Measurements from ENCODE around the gene IL1RL2. TPM values are rescaled to one million over a fixed set of nuclear protein-coding genes. Genes with fewer than 3 reads are reported as not detected.

Gene IL1RL2
- total and polyA plus RNA-seq, 4 donors, result 0.35 to 1.3 (median 0.82) TPM

DNA sequence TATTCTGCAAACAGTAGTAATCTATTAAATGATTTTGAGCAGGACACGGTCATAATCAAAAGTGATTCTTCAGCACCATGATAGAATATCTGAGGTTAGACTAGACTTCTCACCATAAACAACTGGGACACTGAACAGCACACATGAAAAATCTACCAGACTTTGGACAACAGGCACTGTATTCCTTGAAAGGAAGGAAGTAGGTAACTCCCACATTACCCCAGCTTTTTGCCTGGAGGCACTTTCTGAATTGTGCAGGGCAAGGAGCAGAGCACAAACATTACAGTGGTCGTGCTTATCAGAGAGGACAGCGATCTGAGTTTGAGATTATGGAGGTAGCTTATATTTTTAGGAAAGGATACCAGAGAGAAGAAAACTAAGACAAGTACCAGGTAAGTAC is 99.2 kb downstream of the IL1RL2 start:
- DNase-seq (no peak), ATAC-seq (ENCODE audit: insufficient read depth, low FRiP score) (no peak)
- Histone ChIP-seq H3K9me3 (ENCODE audit: control insufficient read depth in 4 of 4, insufficient read depth in 3 of 4, low read length in 3 of 4) (no peaks in the 10 kb centered on the region), H3K4me3 (no peak overlapping the region), H3K36me3 (ENCODE audit: control insufficient read depth in 4 of 4, insufficient read depth in 4 of 4, low read length in 4 of 4) (no peaks in the 10 kb centered on the region), H3K9ac (ENCODE audit: insufficient read depth in 1 of 2, low read length in 2 of 2) (no peak overlapping the region), H3K27ac (ENCODE audit: low read depth in 1 of 2, low read length in 1 of 2) (no peak overlapping the region), H3K4me1 (ENCODE audit: control insufficient read depth in 5 of 5, insufficient read depth in 5 of 5, low read length in 5 of 5) (no peaks in the 10 kb centered on the region), H3K27me3 (ENCODE audit: control insufficient read depth in 3 of 3, insufficient read depth in 3 of 3, low read length in 2 of 3) (no peaks in the 10 kb centered on the region)
- TF ChIP-seq, protein P1, sequence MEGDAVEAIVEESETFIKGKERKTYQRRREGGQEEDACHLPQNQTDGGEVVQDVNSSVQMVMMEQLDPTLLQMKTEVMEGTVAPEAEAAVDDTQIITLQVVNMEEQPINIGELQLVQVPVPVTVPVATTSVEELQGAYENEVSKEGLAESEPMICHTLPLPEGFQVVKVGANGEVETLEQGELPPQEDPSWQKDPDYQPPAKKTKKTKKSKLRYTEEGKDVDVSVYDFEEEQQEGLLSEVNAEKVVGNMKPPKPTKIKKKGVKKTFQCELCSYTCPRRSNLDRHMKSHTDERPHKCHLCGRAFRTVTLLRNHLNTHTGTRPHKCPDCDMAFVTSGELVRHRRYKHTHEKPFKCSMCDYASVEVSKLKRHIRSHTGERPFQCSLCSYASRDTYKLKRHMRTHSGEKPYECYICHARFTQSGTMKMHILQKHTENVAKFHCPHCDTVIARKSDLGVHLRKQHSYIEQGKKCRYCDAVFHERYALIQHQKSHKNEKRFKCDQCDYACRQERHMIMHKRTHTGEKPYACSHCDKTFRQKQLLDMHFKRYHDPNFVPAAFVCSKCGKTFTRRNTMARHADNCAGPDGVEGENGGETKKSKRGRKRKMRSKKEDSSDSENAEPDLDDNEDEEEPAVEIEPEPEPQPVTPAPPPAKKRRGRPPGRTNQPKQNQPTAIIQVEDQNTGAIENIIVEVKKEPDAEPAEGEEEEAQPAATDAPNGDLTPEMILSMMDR (IDR thresholded peaks at IDR 0.05; ENCODE audit: control extremely low read depth, extremely low read depth), result no peak
- WGBS, 2 donors, result 55 to 59% methylated on average over 3 of the region's 3 CpGs

DNA sequence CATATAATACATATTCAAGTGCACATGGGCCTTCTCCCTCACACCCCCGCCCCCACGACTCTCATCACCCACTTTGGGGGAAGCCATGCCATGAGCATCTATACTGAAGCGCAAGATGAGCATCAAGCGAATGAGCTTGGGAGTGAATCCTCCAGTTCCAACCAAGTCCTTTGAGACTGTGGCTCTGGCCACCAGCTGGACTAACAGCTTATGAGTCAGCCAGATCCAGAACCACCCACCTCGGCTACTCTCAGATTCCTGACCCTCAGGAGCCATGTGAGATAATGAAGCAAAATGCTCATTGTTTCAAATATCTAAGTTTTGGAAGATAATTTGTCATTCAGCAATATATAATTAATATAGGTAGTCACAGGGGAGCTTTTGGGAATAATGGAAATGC is 102.3 kb downstream of the IL1RL2 start:
- Histone ChIP-seq H3K27me3 (ENCODE audit: control insufficient read depth in 3 of 3, insufficient read depth in 3 of 3, low read length in 2 of 3) (no peaks in the 10 kb centered on the region), H3K36me3 (ENCODE audit: control insufficient read depth in 4 of 4, insufficient read depth in 4 of 4, low read length in 4 of 4) (no peaks in the 10 kb centered on the region), H3K4me1 (ENCODE audit: control insufficient read depth in 5 of 5, insufficient read depth in 5 of 5, low read length in 5 of 5) (peaks cover 0 to 2% (median 0%) of the 10 kb centered on the region in 5 donors), H3K27ac (ENCODE audit: low read depth in 1 of 2, low read length in 1 of 2) (no peak overlapping the region), H3K9me3 (ENCODE audit: control insufficient read depth in 4 of 4, insufficient read depth in 3 of 4, low read length in 3 of 4) (no peaks in the 10 kb centered on the region), H3K9ac (ENCODE audit: insufficient read depth in 1 of 2, low read length in 2 of 2) (no peak overlapping the region), H3K4me3 (no peak overlapping the region)
- TF ChIP-seq, protein P1 (IDR thresholded peaks at IDR 0.05; ENCODE audit: control extremely low read depth, extremely low read depth), result no peak
- 94 to 96% methylated on average over 5 of the region's 5 CpGs for WGBS, 2 donors
- no peak for DNase-seq
- no peak for ATAC-seq (ENCODE audit: insufficient read depth, low FRiP score)

Other genes with a start within 250 kb of the IL1RL2 start
- gene IL1R2, start 195.1 kb upstream of the IL1RL2 start, total RNA-seq, result 100 to 1,000 TPM in 1 of 2 donors, 1 to 10 TPM in 1; 7.3 to 119 TPM
- 100 to 1,000 TPM in 1 of 2 donors, 1 to 10 TPM in 1; 9.2 to 902 TPM for gene IL1R2, start 195.1 kb upstream of the IL1RL2 start, polyA plus RNA-seq
- 100 to 1,000 TPM; 111 to 163 TPM for gene IL1R1, start 44.3 kb upstream of the IL1RL2 start, total RNA-seq
- gene IL1R1, start 44.3 kb upstream of the IL1RL2 start, polyA plus RNA-seq, result 100 to 1,000 TPM in 1 of 2 donors, 10 to 100 TPM in 1; 97.0 to 182 TPM
- 10 to 100 TPM in 1 of 2 donors, 1 to 10 TPM in 1; 1.5 to 93.2 TPM for gene IL1RL1, start 124.5 kb downstream of the IL1RL2 start, total RNA-seq
- gene IL1RL1, start 124.5 kb downstream of the IL1RL2 start, polyA plus RNA-seq, result 100 to 1,000 TPM in 1 of 2 donors, 10 to 100 TPM in 1; 62.4 to 383 TPM
- 10 to 100 TPM in 1 of 2 donors, 1 to 10 TPM in 1; 7.5 to 35.5 TPM for gene IL18R1, start 168.8 kb downstream of the IL1RL2 start, total RNA-seq
- 10 to 100 TPM; 16.0 to 63.5 TPM for gene IL18R1, start 168.8 kb downstream of the IL1RL2 start, polyA plus RNA-seq
- gene IL18RAP, start 236.1 kb downstream of the IL1RL2 start, total RNA-seq, result 10 to 100 TPM in 1 of 2 donors, under 1 TPM in 1; 1.00 to 10.9 TPM
- gene IL18RAP, start 236.1 kb downstream of the IL1RL2 start, polyA plus RNA-seq, result 10 to 100 TPM in 1 of 2 donors, 1 to 10 TPM in 1; 4.0 to 34.0 TPM